Peyer's patch (tissue), 4 donors: Measurements from ENCODE around the gene KLHL18.

Experiments
- POLR2A ChIP-seq, 2 donors: fragments of 450-650 bp; IDR thresholded peaks; one replicate each; pipeline ENCODE4 v1.5.1; 2017; ENCODE audit warnings: antibody characterized with exemption in 2 of 2, mild to moderate bottlenecking in 2 of 2, moderate library complexity in 2 of 2
- TF ChIP-seq, protein P1 (sequence below), 6 experiments: fragments of 450-650 bp in 4 of 6; fragments of 200-600 bp in 2 of 6; sonication (generic) in 1 of 6; IDR thresholded peaks; one replicate each; pipeline ENCODE4 v1.5.1; 2017 to 2019; ENCODE audit warnings: antibody characterized with exemption in 6 of 6, mild to moderate bottlenecking in 3 of 6, moderate library complexity in 1 of 6

GRCh38 chr3:47367631-47368030, 84.9 kb downstream of the KLHL18 start:
- TF ChIP-seq, protein P1, sequence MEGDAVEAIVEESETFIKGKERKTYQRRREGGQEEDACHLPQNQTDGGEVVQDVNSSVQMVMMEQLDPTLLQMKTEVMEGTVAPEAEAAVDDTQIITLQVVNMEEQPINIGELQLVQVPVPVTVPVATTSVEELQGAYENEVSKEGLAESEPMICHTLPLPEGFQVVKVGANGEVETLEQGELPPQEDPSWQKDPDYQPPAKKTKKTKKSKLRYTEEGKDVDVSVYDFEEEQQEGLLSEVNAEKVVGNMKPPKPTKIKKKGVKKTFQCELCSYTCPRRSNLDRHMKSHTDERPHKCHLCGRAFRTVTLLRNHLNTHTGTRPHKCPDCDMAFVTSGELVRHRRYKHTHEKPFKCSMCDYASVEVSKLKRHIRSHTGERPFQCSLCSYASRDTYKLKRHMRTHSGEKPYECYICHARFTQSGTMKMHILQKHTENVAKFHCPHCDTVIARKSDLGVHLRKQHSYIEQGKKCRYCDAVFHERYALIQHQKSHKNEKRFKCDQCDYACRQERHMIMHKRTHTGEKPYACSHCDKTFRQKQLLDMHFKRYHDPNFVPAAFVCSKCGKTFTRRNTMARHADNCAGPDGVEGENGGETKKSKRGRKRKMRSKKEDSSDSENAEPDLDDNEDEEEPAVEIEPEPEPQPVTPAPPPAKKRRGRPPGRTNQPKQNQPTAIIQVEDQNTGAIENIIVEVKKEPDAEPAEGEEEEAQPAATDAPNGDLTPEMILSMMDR (IDR thresholded peaks at IDR 0.05), result no peak
- TF ChIP-seq POLR2A (IDR thresholded peaks at IDR 0.05), result no peak
